HG02610 (cell line): ENCODE results near the gene CYP26B1.

Source experiments
- ATAC-seq: cut with Tn5 transposase; IDR thresholded peaks from one replicate; pipeline ENCODE4 v1.9.1; 2021; ENCODE audit warnings: mild to moderate bottlenecking, moderate library complexity; ENCODE audit not compliant: unreplicated experiment

Gene CYP26B1

DNA sequence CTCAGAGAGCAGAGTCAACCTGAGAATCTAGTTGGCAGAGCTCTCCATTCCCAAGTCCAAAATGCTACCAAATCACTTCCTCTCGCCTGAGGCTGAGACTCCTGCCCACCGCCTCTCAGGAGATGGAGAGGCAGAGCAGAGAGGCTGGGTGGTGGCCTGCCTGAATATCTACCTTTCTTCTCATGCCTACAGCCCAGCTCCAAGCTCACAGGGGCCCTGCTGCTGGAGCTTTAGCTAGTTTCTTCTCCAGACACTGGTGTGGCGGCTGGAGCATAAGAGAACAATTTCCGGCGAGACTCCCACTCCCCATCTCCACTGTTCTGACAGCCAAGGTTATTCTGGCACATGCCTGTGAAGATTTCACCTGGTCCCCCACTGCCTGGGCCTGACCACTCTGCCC lies 8.1 kb upstream of the CYP26B1 start:
- no peak for ATAC-seq

DNA sequence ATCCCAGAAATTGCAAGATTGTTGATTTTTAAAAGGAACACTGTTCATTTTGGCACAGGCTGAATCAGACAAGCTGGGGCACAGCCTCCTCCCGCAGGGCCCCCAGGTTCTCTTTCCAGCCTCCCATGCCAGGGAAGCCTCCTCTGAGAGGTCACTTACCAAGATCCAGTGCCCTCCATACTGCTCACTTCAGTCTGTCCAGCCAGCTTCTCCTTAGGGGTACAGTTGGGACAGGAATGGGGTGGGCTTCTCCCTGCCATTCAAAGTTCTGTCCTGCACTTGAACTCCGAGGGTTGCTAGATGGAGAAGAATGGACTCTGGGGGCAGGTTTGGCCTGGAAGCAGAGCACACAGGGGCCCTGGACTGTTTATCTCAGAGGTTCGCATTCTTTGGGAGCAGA lies 7.5 kb upstream of the CYP26B1 start:
- ATAC-seq = no peak

GRCh38 chr2:72154386-72154975 lies 6.8 kb upstream of the CYP26B1 start:
- no peak for ATAC-seq

- no peak for ATAC-seq
Observed at GRCh38 chr2:72153924-72154323, 6.3 kb upstream of the CYP26B1 start.

- ATAC-seq = no peak
Observed at GRCh38 chr2:72153026-72153791, 5.5 kb upstream of the CYP26B1 start.

DNA sequence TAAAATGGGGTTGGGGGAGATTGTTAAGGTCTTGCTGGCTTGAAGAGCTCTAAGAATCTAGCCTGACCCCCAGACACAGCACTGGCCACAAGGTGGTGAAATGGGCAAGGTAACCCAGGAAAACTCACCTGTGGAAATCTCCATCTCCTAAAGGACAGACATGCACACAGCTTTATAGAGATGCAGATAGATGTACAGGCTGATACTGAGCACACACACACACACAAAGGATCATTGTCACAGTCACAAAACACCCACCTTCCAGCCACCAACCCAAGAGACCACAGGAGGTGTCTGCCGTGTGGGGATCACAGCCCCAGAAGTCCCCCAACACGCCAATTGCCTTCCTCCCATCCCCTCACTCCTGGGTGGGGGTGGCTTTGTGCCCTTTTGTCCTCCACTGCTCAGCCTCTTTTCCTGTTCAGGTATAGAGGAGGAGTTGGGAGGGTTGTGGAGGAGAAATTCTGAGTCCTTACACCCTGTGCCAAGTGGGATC lies 3.2 kb upstream of the CYP26B1 start:
- ATAC-seq = no peak

DNA sequence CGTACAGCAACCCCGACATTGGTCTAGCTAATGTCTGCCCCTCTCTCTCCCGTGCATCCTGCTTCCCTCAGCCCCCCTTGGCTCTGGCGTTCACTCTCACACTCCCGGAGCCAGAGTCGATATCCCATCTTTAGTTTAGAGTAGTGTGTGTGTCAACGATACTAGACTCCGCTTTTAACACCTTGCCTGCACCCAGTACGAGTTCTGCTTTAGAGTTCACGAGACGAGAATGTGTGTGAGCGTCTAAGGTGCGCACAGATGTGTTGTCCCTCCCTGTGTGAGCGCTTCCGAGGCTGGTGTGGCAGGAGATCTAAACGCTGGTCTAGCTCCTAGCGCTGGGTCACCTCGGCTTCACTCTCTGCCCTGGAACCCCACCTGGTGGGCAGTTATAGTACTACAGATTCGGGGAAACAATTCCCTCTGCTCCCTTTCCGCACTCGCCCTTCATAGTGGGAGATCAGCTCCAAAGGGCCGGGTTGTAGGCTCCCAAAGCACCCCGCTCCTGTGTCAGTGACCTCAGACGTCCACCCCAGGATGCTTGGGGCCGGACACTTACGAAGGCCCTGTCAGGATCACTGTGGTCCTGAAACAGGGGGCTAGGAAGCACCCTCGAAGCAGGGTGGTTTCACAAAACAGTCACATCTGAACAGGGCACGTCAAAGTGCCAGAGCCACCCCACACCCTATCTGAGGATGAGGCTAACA lies 2.6 kb upstream of the CYP26B1 start:
- peak; percentile 65 for ATAC-seq

- ATAC-seq = no peak
Observed at GRCh38 chr2:72149556-72150156, 2.0 kb upstream of the CYP26B1 start.

DNA sequence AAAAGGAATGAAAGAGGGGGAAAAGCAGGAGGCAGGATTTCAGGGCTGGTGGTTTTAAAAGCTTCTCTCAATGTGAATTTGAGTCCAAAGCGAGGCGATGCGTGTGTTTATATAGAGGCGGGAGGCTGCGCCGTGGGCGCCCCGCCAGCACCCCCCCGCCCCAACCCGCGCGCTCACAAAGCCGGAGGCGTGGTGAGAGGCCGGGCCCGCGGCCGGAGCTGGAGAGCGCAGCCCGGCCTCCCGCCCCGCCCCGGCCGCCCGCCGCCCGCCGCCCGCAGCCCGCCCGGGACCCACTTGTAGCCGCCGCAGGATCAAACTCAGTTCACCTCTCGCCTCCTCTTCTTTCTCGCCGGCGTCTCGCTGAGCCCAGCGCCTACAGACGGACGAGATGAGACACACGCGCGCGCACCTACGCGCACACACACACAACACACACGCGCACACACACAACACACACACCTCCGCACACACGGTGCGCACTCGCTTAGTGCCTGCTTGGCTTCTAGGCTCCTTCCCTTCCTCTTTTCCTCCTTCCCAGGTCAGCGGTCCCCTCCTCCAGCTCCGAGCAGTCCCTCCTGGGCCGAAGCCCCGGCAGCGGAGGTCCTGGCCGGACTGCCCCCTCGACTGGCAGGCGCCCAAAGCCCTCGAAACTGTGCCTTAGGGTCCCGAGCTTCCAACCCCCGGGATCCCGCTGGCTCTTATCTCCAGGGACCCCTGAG lies 1.3 kb upstream of the CYP26B1 start:
- ATAC-seq = no peak

DNA sequence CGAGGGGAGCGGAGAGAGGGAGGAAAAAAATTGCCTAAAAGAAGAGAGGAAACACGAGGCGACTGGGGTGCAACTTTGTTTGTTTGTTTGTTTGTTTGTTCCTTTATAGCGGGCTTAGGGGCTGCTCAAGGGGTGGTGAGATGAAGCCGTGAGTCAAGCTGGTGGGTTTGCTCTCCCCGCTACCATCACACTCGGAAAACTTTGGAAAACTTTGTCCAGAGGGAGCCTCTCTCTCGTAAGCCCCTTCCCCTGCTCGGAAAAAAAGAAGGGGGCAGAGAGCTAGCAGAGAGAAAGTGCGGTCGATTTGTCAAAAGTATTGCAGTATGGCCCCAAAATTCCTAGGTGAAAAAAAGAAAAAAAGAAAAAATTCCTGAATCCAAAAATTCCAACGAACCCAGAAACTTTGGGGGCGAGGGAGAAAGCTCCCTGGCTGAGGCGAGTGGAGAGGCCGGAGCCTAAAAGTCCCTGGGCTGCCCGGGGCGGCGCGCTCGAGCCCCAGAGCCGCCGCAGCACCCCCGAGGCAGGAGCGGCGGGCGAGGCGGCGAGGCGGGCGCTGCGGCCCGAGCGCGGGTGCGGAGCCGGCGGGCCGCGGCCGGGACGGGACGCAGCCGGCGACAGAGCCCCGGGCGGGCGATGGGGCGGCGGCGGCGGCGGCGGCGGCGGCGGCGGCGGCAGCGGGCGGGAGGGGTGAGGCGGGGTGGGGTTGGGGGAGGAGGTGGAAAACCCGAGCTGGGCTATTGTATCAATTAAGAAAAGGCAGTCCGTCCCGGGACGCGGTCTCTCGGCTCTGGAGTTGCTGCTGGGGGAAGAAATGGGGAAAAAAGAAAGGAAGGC lies 558 bp upstream of the CYP26B1 start:
- no peak for ATAC-seq

- no peak for ATAC-seq
Observed at GRCh38 chr2:72146347-72147302, 1.0 kb downstream of the CYP26B1 start.

DNA sequence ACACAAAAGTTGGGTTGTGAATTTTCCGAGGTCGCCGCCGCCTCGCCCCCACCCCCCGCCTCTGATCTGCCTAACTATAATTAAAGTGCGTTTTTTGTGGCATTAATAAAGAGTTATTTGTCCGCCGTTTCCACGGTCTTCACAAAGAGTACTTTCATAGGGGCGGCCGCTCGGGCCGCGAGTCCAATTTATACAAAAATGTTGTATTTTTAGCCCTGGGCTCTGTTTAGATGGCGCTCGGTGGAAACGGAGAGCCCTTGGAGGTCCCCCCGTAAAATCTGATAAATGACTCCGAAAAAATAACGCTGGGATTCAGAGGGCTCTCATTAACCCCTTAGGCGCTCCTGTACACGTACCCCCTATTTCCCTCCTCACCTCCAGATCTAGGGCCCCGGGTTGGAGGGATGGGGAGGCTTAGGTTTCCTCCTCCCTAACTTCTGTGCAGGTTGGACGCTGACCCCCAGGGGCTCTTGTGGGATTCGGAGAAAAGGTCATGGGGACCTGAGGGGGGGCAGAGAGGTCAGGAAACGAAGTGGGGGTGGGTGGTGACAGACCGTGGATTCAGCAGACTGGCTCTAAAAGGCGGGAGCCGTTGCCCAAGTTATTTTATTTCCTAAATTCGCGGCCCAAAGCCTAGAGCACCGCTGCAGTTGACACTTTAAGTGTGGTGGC lies 1.9 kb downstream of the CYP26B1 start:
- no peak for ATAC-seq

GRCh38 chr2:72145289-72145657 lies 2.4 kb downstream of the CYP26B1 start:
- ATAC-seq = no peak

DNA sequence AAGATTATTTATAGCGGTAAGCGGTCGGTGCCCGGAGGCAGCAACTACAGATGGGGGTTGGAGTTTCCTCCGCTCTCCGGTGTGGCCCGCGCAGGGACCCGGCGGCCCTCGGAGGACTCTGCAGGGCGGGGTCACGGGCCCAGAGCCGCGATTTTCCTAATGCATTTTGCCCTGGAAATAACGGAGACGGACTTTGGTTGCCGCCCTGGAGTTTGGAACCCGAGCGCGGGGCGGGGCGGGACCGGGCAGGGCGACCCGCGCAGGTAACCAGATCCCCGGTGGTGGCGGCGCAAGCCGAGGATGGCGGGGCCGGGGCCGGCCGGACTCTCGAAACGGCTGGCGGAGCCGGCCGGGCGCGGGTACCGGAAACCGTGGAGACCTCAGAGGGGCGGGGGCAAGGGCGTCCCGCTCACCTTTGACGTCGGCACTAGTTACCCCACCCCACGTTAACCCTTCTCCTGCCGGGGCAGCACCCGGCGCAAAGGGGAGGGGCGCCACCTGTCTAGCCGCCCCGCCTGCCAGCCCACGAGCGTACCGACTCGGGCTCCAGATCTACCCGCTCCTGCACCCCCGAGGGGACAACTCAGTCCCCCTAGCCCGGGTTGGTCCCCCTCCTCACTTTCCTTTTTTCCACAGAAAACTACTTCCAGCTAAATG lies 2.9 kb downstream of the CYP26B1 start:
- no peak for ATAC-seq

DNA sequence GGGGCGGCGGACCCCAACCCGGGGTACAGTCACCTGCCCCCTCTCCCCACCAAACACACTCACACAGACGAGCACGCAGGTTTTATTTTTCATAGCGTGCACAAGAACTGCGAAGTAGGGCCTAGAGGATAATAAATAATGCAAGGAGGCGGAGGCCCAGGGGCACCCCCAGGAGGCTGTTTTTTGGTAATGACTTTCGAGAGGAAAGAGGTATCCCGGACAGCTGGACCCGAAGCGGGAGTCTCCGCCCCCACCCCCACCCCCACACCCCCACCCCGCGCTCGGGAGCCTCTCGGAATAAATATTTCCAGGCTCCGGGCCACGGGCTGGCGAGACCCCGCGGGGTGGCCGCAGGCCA lies 3.4 kb downstream of the CYP26B1 start:
- ATAC-seq = no peak

- ATAC-seq = no peak
Observed at GRCh38 chr2:72143441-72144273, 4.0 kb downstream of the CYP26B1 start.
